Neural cell (in vitro differentiated cells): ENCODE measurements around the gene CAMK1D. TPM values are rescaled to one million over a fixed set of nuclear protein-coding genes. Genes with fewer than 3 reads are reported as not detected.

Source experiments
- H2AFZ ChIP-seq: fragments of 200-600, 300-800 bp; sonication (generic), shearing (Covaris generic); 2 replicates; pipeline ENCODE4 v1.6.0; 2014; ENCODE audit warnings: low read depth, mild to moderate bottlenecking, antibody characterized with exemption, low read length, moderate library complexity
- H3F3A ChIP-seq: fragments of 200-600 bp; shearing (Covaris generic); 2 replicates; pipeline ENCODE4 v1.6.1; 2016; ENCODE audit warnings: mild to moderate bottlenecking, moderate library complexity, mixed read lengths, antibody characterized with exemption, low read length; ENCODE audit not compliant: insufficient read depth, poor library complexity, severe bottlenecking
- H3K27ac ChIP-seq: fragments of 200-600, 300-800 bp; sonication (generic), shearing (Covaris generic); 2 replicates; pipeline ENCODE4 v1.5.1; 2014; ENCODE audit warnings: mild to moderate bottlenecking, low read length, moderate library complexity
- H3K27me3 ChIP-seq: fragments of 300-800, 200-600 bp; sonication (generic), shearing (Covaris generic); 2 replicates; pipeline ENCODE4 v1.6.0; 2014; ENCODE audit warnings: mild to moderate bottlenecking, low read depth, low read length, moderate library complexity; ENCODE audit not compliant: insufficient read depth
- H3K36me3 ChIP-seq: fragments of 300-800, 200-600 bp; sonication (generic), shearing (Covaris generic); 2 replicates; pipeline ENCODE4 v1.5.1; 2014; ENCODE audit warnings: mild to moderate bottlenecking, antibody characterized with exemption, low read length, moderate library complexity; ENCODE audit not compliant: insufficient read depth
- H3K4me2 ChIP-seq: fragments of 300-800, 200-600 bp; sonication (generic), shearing (Covaris generic); 2 replicates; pipeline ENCODE4 v1.6.0; 2014; ENCODE audit warnings: mild to moderate bottlenecking, low read length
- H3K4me3 ChIP-seq: fragments of 300-800, 200-600 bp; sonication (generic), shearing (Covaris generic); 2 replicates; pipeline ENCODE4 v1.5.1; 2014; ENCODE audit warnings: mild to moderate bottlenecking, low read length, moderate library complexity
- H3K79me2 ChIP-seq: fragments of 200-600 bp; shearing (Covaris generic); replicated peaks from 2 replicates; pipeline ENCODE4 v1.6.0; 2014; ENCODE audit warnings: mild to moderate bottlenecking, low read length, moderate library complexity; ENCODE audit not compliant: insufficient read depth
- H3K9ac ChIP-seq: fragments of 300-800, 200-600 bp; sonication (generic), shearing (Covaris generic); 2 replicates; pipeline ENCODE4 v1.6.1; 2016; ENCODE audit warnings: mild to moderate bottlenecking, low read length, mixed read lengths
- H3K9me2 ChIP-seq: fragments of 200-600 bp; shearing (Covaris generic); 2 replicates; pipeline ENCODE4 v1.6.1; 2016; ENCODE audit warnings: mild to moderate bottlenecking, low read length, mixed read lengths; ENCODE audit not compliant: insufficient read depth
- H3K9me3 ChIP-seq: fragments of 200-600, 300-800 bp; sonication (generic), shearing (Covaris generic); 2 replicates; pipeline ENCODE4 v1.6.1; 2016; ENCODE audit warnings: mild to moderate bottlenecking, mixed run types, low read length, moderate library complexity, mixed read lengths
- H4K20me1 ChIP-seq: fragments of 200-600 bp; shearing (Covaris generic); 2 replicates; pipeline ENCODE4 v1.6.1; 2016; ENCODE audit warnings: mild to moderate bottlenecking, mixed run types; ENCODE audit not compliant: insufficient read depth
- CTCF ChIP-seq: fragments of 450-650 bp; IDR thresholded peaks from 2 replicates; pipeline ENCODE4 v1.5.1; 2014; ENCODE audit warnings: antibody characterized with exemption, mild to moderate bottlenecking, moderate library complexity; ENCODE audit not compliant: poor library complexity, severe bottlenecking
- EP300 ChIP-seq: fragments of 450-650 bp; conservative IDR thresholded peaks from 2 replicates; pipeline ENCODE4 v1.6.1; 2014; ENCODE audit warnings: antibody characterized with exemption, mild to moderate bottlenecking, moderate library complexity; ENCODE audit not compliant: poor library complexity, severe bottlenecking
- EZH2 ChIP-seq: fragments of 200-600, 300-800 bp; shearing (Covaris generic), sonication (generic); IDR thresholded peaks from 2 replicates; pipeline ENCODE4 v1.6.1; 2014; ENCODE audit warnings: antibody characterized with exemption, low read length, borderline replicate concordance, mild to moderate bottlenecking; ENCODE audit not compliant: insufficient read depth, poor library complexity, severe bottlenecking
- MXI1 ChIP-seq: fragments of 450-650 bp; conservative IDR thresholded peaks from 2 replicates; pipeline ENCODE4 v1.6.1; 2014; ENCODE audit warnings: antibody characterized with exemption, mild to moderate bottlenecking; ENCODE audit not compliant: poor library complexity, severe bottlenecking
- POLR2AphosphoS5 ChIP-seq: IDR thresholded peaks from 2 replicates; pipeline ENCODE4 v1.6.1; 2012
- RAD21 ChIP-seq: fragments of 450-650 bp; conservative IDR thresholded peaks from 2 replicates; pipeline ENCODE4 v1.6.1; 2014; ENCODE audit warnings: antibody characterized with exemption, mild to moderate bottlenecking, moderate library complexity
- REST ChIP-seq: IDR thresholded peaks from 2 replicates; pipeline ENCODE4 v1.6.1; 2012; ENCODE audit warnings: borderline replicate concordance
- SMC3 ChIP-seq: fragments of 450-650 bp; conservative IDR thresholded peaks from 2 replicates; pipeline ENCODE4 v1.6.1; 2014; ENCODE audit warnings: antibody characterized with exemption, mild to moderate bottlenecking, moderate library complexity; ENCODE audit not compliant: poor library complexity
- TAF1 ChIP-seq: IDR thresholded peaks from 2 replicates; pipeline ENCODE4 v1.6.1; 2012; ENCODE audit warnings: low read depth
- polyA plus RNA-seq: library from polyadenylated mRNA; depleted of rRNA; stranded (reverse); fragments of >200 nt; gene quantifications from 2 replicates; pipeline ENCODE4 v1.2.3, GENCODE V29; 2014

Gene CAMK1D
- polyA plus RNA-seq, 1 donor from 2014 or later = 13.8 TPM

GRCh38 chr10:12504628-12505027, 155.3 kb downstream of the CAMK1D start:
- H3K4me2 ChIP-seq = no peak overlapping the region
- H2AFZ ChIP-seq = no peak overlapping the region
- no peak overlapping the region for H3K4me3 ChIP-seq
- H3K36me3 ChIP-seq = no peaks in the 10 kb centered on the region
- no peaks in the 10 kb centered on the region for H3K79me2 ChIP-seq
- no peak overlapping the region for H3K9ac ChIP-seq
- H3K27ac ChIP-seq = no peak overlapping the region
- H3K27me3 ChIP-seq = no peaks in the 10 kb centered on the region
- H4K20me1 ChIP-seq = no peaks in the 10 kb centered on the region
- TF ChIP-seq TAF1 (no peak), SMC3 (no peak), EP300 (no peak), MXI1 (no peak), POLR2AphosphoS5 (no peak), RAD21 (no peak), EZH2 (no peak), CTCF (no peak), REST (no peak)
- no peaks in the 10 kb centered on the region for H3K9me3 ChIP-seq
- no peaks in the 10 kb centered on the region for H3F3A ChIP-seq
- H3K9me2 ChIP-seq = no peaks in the 10 kb centered on the region

- Histone ChIP-seq H3K9me3 (no peaks in the 10 kb centered on the region), H3K36me3 (no peaks in the 10 kb centered on the region), H2AFZ (no peak overlapping the region), H3F3A (no peaks in the 10 kb centered on the region), H3K27ac (no peak overlapping the region), H4K20me1 (no peaks in the 10 kb centered on the region), H3K4me3 (no peak overlapping the region), H3K9me2 (no peaks in the 10 kb centered on the region), H3K9ac (no peak overlapping the region), H3K27me3 (no peaks in the 10 kb centered on the region), H3K79me2 (no peaks in the 10 kb centered on the region), H3K4me2 (no peak overlapping the region)
- TF ChIP-seq SMC3 = no peak
Observed at GRCh38 chr10:12505683-12506082, 156.3 kb downstream of the CAMK1D start.

GRCh38 chr10:12507165-12507850, 158.0 kb downstream of the CAMK1D start:
- Histone ChIP-seq H3K9me3 (no peaks in the 10 kb centered on the region), H3K27ac (no peak overlapping the region), H3K27me3 (no peaks in the 10 kb centered on the region), H4K20me1 (no peaks in the 10 kb centered on the region), H3K9me2 (no peaks in the 10 kb centered on the region), H3F3A (no peaks in the 10 kb centered on the region), H3K4me2 (no peak overlapping the region), H3K36me3 (no peaks in the 10 kb centered on the region), H3K79me2 (no peaks in the 10 kb centered on the region), H3K4me3 (no peak overlapping the region), H2AFZ (no peak overlapping the region), H3K9ac (no peak overlapping the region)
- TF ChIP-seq CTCF = no peak
- no peak for TF ChIP-seq MXI1
- no peak for TF ChIP-seq TAF1
- no peak for TF ChIP-seq REST
- no peak for TF ChIP-seq SMC3
- TF ChIP-seq RAD21 = no peak
- TF ChIP-seq EP300 = no peak
- no peak for TF ChIP-seq EZH2
- no peak for TF ChIP-seq POLR2AphosphoS5
